Spleen (tissue), 7 donors: ENCODE data around the gene MEAK7.

Experiments
- POLR2A ChIP-seq, 3 donors: fragments of 450-650 bp; IDR thresholded peaks; one replicate each; pipeline ENCODE4 v1.5.1; 2017; ENCODE audit warnings: antibody characterized with exemption in 3 of 3, mild to moderate bottlenecking in 1 of 3
- POLR2AphosphoS5 ChIP-seq, 3 donors: sonication (generic); formaldehyde crosslinking; IDR thresholded peaks; one replicate each; pipeline ENCODE4 v1.5.1; 2017; ENCODE audit warnings: antibody characterized with exemption in 3 of 3
- TF ChIP-seq, protein P1 (sequence below), 11 experiments: fragments of 200-600 bp in 7 of 11; fragments of 450-650 bp in 4 of 11; sonication (generic) in 4 of 11; IDR thresholded peaks in 8 of 11; conservative IDR thresholded peaks in 3 of 11; 1 replicate in 7 of 11; 2 replicates in 4 of 11; pipeline versions ENCODE4 v1.4.0 to v1.8.0; 2016 to 2021; ENCODE audit warnings: antibody characterized with exemption in 11 of 11, inconsistent platforms in 4 of 11, mild to moderate bottlenecking in 1 of 11
- donor health status: DM: no; HTN: no; CAD: no; lungs with moderate emphysema.
- donor health status: DM: no; HTN: no; CAD: no.
- donor health status: DM: no; HTN: no; CAD: no.

DNA sequence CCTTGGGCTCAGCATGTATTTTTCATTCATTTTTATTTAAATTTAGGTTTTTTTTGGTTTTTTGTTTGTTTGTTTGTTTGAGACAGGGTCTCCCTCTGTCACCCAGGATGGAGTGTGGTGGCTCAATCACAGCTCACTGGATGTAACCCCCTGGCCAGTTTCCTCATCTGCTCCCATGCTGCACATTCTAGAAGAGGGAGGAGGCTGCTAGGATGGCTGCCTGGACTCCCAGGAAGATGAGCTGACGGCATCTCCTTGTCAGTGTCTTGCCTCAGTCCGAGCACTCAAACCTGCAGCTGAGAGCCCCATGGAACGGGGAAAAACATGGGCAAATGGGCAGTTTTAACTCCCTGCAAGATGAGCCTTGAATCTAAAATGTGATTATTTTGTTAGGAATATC lies 7.5 kb downstream of the MEAK7 start:
- TF ChIP-seq, protein P1, sequence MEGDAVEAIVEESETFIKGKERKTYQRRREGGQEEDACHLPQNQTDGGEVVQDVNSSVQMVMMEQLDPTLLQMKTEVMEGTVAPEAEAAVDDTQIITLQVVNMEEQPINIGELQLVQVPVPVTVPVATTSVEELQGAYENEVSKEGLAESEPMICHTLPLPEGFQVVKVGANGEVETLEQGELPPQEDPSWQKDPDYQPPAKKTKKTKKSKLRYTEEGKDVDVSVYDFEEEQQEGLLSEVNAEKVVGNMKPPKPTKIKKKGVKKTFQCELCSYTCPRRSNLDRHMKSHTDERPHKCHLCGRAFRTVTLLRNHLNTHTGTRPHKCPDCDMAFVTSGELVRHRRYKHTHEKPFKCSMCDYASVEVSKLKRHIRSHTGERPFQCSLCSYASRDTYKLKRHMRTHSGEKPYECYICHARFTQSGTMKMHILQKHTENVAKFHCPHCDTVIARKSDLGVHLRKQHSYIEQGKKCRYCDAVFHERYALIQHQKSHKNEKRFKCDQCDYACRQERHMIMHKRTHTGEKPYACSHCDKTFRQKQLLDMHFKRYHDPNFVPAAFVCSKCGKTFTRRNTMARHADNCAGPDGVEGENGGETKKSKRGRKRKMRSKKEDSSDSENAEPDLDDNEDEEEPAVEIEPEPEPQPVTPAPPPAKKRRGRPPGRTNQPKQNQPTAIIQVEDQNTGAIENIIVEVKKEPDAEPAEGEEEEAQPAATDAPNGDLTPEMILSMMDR (IDR thresholded peaks at IDR 0.05 in 8 of 11, conservative IDR thresholded peaks at IDR 0.05 in 3 of 11) = no peak
- TF ChIP-seq POLR2A (IDR thresholded peaks at IDR 0.05) (no peak), POLR2AphosphoS5 (IDR thresholded peaks at IDR 0.05) (no peak)
